Amniotic epithelial cell (primary cell): ENCODE measurements around the gene CYS1.
"Not testable (repeated sequence)": the region's sequence is repeated elsewhere in the genome, so short reads cannot be mapped to it uniquely, and the experiment has no call there.

Experiments
- DNase-seq: peaks from one replicate; pipeline ENCODE4 v3.0.0-alpha.2; 2010; ENCODE audit warnings: low read depth

CYS1 gene

DNA sequence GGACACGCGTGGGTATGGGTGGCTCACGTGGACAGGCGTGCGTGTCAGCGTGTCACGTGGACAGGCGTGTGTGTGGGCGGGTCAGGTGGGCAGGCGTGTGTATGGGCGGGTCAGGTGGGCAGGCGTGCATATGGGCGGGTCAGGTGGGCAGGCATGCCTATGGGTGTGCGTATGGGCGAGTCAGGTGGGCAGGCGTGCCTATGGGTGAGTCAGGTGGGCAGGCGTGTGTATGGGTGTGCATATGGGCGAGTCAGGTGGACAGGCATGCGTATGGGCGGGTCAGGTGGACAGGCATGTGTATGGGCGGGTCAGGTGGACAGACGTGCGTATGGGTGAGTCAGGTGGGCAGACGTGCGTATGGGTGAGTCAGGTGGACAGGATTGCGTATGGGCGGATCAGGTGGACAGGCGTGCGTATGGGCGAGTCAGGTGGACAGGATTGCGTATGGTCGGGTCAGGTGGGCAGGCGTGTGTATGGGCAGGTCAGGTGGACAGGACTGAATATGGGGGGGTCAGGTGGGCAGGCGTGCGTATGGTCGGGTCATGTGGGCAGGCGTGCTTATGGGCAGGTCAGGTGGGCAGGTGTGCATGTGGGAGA, 67.7 kb downstream of the CYS1 start:
- not testable (repeated sequence) for DNase-seq

DNA sequence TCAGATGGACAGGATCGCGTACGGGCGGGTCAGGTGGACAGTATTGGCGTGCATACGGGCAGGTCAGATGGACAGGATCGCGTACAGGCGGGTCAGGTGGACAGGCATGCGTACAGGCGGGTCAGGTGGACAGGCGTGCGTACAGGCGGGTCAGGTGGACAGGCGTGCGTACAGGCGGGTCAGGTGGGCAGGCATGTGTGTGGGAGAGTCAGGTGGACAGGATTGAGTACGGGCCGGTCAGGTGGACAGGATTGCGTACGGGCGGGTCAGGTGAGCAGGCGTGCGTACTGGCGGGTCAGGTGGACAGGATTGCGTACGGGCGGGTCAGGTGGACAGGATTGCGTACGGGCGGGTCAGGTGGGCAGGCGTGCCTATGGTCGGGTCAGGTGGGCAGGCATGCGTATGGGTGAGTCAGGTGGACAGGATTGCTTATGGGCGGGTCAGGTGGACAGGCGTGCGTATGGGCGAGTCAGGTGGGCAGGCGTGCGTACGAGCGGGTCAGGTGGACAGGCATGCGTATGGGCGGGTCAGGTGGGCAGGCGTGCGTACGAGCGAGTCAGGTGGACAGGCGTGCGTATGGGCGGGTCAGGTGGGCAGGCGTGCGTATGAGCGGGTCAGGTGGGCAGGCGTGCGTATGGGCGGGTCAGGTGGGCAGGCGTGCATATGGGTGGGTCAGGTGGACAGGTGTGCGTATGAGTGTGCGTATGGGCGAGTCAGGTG, 68.4 kb downstream of the CYS1 start:
- DNase-seq, result not testable (repeated sequence)

DNA sequence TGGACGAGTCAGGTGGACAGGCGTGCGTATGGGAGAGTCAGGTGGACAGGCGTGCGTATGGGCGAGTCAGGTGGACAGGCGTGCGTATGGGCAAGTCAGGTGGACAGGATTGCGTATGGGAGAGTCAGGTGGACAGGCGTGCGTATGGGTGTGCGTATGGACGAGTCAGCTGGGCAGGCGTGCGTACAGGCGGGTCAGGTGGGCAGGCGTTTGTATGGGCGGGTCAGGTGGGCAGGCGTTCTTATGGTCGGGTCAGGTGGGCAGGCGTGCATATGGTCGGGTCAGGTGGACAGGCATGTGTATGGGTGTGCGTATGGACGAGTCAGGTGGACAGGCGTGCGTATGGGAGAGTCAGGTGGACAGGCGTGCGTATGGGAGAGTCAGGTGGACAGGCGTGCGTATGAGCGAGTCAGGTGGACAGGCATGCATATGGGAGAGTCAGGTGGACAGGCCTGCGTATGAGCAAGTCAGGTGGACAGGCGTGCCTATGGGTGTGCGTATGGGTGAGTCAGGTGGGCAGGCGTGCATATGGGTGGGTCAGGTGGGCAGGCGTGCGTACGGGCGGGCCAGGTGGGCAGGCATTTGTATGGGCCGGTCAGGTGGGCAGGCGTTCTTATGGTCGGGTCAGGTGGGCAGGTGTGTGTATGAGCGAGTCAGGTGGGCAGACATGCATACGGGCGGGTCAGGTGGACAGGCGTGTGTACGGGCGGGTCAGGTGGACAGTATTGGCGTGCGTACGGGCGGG, 69.2 kb downstream of the CYS1 start:
- not testable (repeated sequence) for DNase-seq

DNA sequence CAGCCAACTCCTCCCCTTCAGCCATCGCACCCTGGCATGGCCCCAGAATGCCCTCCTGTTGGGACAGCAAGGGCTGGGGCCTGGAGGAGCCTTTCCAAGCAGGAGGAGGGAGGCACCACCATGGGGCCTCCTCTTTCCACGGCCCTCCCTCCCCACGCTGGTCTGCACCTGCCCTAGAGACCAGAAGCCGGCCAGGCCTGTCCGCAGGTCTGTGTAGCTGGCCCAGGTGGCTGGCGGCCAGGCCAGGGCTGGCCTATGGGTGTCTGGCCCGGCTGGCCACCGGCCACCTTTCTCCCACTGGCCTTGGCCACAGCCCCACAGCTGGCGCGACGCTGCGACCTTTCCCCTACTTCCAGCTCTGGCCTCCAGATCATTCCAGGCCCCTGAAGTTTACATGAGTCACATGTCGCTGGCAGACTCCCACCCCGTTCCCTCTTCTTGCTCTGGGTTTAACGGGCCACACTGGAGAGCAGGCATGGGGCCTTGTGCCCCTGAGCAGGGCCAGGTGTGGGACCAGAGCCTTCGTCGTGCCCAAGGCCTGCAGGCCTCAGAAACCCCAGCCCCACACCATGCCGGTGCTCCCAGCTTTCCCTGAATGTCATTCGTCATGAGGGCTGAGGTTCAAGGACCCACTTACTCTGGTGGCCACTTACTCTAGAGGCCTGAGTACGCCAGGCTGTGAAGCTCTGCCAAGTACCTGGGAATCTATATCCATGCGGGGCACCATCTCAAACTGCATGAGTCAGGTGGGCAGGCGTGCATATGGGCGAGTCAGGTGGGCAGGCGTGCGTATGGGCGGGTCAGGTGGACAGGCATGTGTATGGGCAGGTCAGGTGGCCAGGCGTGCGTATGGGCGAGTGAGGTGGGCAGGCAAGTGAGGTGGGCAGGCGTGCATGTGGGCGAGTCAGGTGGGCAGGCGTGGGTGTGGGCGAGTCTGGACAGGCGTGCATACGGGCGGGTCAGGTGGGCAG, 70.1 kb downstream of the CYS1 start:
- peak; percentile 30 for DNase-seq

DNA sequence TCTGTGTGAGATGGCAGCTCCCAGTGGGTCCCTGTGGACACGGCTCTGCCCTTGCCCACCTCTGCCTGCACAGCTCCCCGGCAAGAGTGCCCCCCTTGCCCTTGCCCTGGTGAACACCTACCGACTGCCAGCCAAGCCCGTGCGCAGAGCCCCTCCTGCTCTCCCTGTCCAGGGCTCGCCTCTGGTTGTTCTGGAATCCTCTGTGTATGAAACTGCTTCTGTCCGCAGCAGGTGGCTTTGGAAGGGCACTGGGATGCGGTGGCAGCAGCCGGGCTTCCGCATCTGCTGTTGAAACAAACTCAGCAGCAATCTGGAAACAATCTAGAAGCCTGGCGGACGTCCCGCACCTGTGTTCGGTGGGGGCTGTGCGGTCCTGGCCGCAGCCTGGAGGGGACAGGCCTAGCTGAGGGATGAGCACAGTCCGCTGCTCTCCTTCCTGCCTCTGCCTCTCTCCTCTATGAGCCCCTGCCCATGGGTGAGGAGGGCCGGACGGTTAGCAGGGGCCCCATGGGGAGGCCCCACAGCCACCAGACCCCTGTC, 70.9 kb downstream of the CYS1 start:
- DNase-seq, result no peak

DNA sequence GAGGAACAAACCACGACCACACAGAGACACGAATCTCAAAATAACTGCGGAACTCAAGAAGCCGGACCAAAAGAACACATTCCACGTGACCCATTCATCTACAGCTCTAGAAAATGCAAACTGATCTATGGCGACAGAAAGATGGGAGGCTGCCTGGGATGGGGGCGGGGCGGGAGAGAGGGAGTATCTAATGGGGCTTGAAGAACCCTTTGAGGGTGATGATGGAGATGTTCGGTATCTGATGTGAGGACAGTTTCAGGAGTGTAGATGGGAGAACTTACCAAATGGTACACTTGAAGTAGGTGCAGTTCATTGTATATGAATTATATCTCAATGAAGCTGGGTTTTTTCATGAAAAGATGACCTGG, 71.4 kb downstream of the CYS1 start:
- DNase-seq, result no peak

DNA sequence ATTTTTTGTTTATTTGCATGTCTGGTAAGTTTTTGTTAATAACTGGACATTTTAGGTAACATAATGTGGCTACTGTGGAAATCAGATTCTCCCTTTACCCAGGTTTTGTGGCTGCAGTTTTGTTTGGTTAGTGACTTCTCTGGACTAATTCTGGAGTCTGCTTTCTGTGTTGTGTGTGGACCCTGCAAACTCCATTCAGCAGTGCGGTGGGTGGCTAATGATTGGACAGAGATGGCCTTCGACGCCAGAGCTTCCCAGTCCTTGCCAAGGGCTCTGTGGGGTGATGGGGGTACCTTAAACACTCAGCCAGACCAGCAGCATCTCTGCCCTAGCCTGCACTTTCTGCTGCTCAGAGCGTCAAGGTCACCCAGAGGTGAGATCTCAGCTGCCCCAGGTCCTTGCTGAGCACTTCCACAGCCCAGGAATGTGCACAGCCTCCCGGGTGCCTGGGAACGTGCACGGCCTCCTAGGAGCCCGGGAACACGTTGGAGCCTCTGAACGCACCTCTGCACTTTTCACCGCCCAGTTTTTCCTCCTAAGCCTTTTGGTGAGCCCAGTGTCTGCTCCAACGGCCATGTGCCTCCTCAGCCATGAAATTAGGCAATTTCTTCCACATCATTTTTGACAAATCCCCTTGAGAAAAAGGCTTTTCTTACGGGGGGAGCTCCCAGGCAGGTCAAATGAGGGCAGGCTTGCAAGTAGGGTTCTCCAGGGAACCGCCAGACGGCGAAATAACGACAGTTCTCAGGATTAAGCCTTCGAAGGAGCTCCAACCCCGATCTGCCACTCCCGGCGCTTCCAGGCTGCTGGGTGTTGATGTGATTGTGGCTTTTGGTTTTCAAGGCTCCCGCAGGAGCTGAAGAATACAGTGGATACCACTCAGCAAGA, 72.0 kb downstream of the CYS1 start:
- DNase-seq, result no peak

DNA sequence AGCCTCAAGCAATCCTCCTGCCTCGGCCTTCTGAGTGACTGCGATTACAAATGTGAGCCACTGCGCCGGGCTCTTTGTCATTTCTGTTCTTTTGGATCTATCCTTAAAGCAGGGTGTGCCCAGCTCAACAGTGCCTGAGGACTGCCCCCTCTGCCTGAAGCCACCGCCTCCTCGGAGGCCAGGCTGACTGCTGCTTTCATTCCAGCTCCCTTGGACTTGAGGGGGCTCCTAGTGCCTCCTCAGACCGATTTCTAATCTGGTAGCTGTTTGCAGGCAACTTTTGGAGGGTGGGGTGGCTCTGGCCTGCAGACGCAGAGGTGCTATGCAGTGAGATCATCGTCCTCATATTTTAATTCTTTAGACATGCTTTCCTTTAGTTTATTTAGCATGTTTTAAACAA, 72.8 kb downstream of the CYS1 start:
- DNase-seq, result no peak
